Fibroblast of mammary gland (primary cell): ENCODE results near the gene SULT1B1.

Experiments used
- DNase-seq: peaks from one replicate; pipeline ENCODE4 v3.0.0-alpha.2; 2010; ENCODE audit warnings: low read depth
- H3K4me3 ChIP-seq: 2 replicates; pipeline ENCODE4 v1.5.1; 2011; ENCODE audit warnings: low read depth, mild to moderate bottlenecking, low read length, moderate library complexity; ENCODE audit not compliant: control insufficient read depth
- CTCF ChIP-seq: conservative IDR thresholded peaks from 2 replicates; pipeline ENCODE4 v1.5.1; 2011; ENCODE audit warnings: low read depth, low read length, inconsistent platforms; ENCODE audit not compliant: control insufficient read depth, insufficient read depth

The SULT1B1 gene

GRCh38 chr4:69708211-69708610 lies 52.2 kb downstream of the SULT1B1 start:
- DNase-seq = peak; percentile 38
- H3K4me3 ChIP-seq = no peak overlapping the region
- no peak for TF ChIP-seq CTCF

- no peak overlapping the region for H3K4me3 ChIP-seq
- DNase-seq = peak; percentile 55
- no peak for TF ChIP-seq CTCF
Measured at GRCh38 chr4:69707807-69708206, 52.6 kb downstream of the SULT1B1 start.

- DNase-seq = no peak
- H3K4me3 ChIP-seq = no peak overlapping the region
- no peak for TF ChIP-seq CTCF
Measured at GRCh38 chr4:69702201-69702600, 58.2 kb downstream of the SULT1B1 start.

GRCh38 chr4:69701696-69702095 lies 58.7 kb downstream of the SULT1B1 start:
- no peak for TF ChIP-seq CTCF
- no peak for DNase-seq
- H3K4me3 ChIP-seq = no peak overlapping the region

- H3K4me3 ChIP-seq = no peak overlapping the region
- DNase-seq = peak; percentile 24
- TF ChIP-seq CTCF = no peak
Measured at GRCh38 chr4:69697536-69698242, 62.7 kb downstream of the SULT1B1 start.

- no peak overlapping the region for H3K4me3 ChIP-seq
- peak; percentile 55 for TF ChIP-seq CTCF
- peak; percentile 66 for DNase-seq
Measured at GRCh38 chr4:69689599-69689998, 70.8 kb downstream of the SULT1B1 start.
